SK-N-MC (cell line): ENCODE measurements around the gene IMMT.

ENCODE experiments used
- DNase-seq: peaks from one replicate; pipeline ENCODE4 v3.0.0-alpha.2; 2011; ENCODE audit warnings: low read depth, low spot score
- H3K27ac ChIP-seq: fragments of 200-600 bp; sonication (generic); 2 replicates; pipeline ENCODE4 v1.5.1; 2016; ENCODE audit warnings: mixed run types
- H3K36me3 ChIP-seq: fragments of 200-600 bp; sonication (generic); 2 replicates; pipeline ENCODE4 v1.6.1; 2017; ENCODE audit warnings: antibody characterized with exemption, low read length, mixed read lengths; ENCODE audit not compliant: insufficient read depth
- H3K4me3 ChIP-seq: fragments of 200-600 bp; sonication (generic); 2 replicates; pipeline ENCODE4 v1.5.1; 2016
- H3K9ac ChIP-seq: fragments of 200-600 bp; sonication (generic); 2 replicates; pipeline ENCODE4 v1.8.0; 2017; ENCODE audit warnings: mixed run types, mixed read lengths; ENCODE audit not compliant: insufficient read length
- H3K9me3 ChIP-seq: fragments of 200-600 bp; sonication (generic); 2 replicates; pipeline ENCODE4 v1.6.1; 2017; ENCODE audit warnings: low read depth, mild to moderate bottlenecking, antibody characterized with exemption, low read length, moderate library complexity, mixed read lengths
- EZH2 ChIP-seq: fragments of 200-600 bp; sonication (generic); IDR thresholded peaks from one replicate; pipeline ENCODE4 v1.6.1; 2017; ENCODE audit warnings: antibody characterized with exemption
- FOXP2 ChIP-seq: optimal IDR thresholded peaks from 2 replicates; pipeline ENCODE3; 2011; ENCODE audit warnings: mild to moderate bottlenecking, moderate library complexity; ENCODE audit not compliant: insufficient read depth; ENCODE audit errors: extremely low read length, control extremely low read depth
- POLR2AphosphoS5 ChIP-seq: IDR thresholded peaks from 2 replicates; pipeline ENCODE4 v1.6.1; 2012; ENCODE audit warnings: mild to moderate bottlenecking, low read depth, low read length, borderline replicate concordance

The IMMT gene

DNA sequence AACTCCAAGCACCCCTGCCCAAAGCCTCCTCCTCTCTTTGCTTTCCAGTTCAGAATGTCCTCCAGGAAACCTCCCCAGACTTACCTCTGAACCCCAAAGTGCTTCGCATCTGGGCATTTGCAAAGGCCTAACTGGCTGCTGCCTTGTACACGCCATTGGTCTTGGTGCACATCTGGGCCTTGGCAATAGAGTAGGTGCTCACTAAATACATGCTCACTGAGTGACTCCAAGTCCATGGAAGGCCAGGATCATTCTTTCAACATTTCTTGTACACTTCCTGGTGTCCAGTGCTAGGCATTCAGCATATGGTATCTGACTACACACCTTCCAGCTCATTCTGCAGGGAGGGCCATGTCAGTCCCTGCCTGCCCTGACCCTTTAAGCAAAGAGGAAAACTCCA lies 32.4 kb upstream of the IMMT start:
- H3K4me3 ChIP-seq = no peak overlapping the region
- no peaks in the 10 kb centered on the region for H3K36me3 ChIP-seq
- no peaks in the 10 kb centered on the region for H3K9me3 ChIP-seq
- DNase-seq = no peak
- no peak for TF ChIP-seq POLR2AphosphoS5
- no peak for TF ChIP-seq FOXP2
- TF ChIP-seq EZH2 = no peak
- no peak overlapping the region for H3K27ac ChIP-seq
- H3K9ac ChIP-seq = no peak overlapping the region

- no peak overlapping the region for H3K9ac ChIP-seq
- TF ChIP-seq EZH2 (no peak), FOXP2 (no peak), POLR2AphosphoS5 (no peak)
- DNase-seq = no peak
Observed at GRCh38 chr2:86226636-86227520, 31.6 kb upstream of the IMMT start.

DNA sequence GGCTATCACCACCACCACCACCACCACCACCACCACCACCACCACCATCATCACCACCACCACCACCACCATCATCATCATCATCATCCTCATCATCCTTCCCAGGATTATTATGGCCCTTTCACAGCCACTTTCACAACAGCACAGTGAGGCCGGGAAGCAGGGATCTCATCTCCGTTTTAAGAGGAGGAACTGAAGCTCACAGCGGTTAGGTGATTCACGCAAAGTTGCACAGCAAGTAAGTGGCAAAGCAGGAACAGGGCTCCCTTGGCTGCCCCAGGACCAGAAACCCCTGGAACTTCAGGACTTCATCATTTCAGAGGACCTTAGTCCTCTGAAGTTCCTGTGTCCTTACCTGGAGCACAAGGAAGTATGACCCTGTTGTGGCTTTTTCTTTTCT lies 30.8 kb upstream of the IMMT start:
- Histone ChIP-seq H3K9ac (no peak overlapping the region), H3K9me3 (no peaks in the 10 kb centered on the region), H3K27ac (no peak overlapping the region), H3K4me3 (no peak overlapping the region), H3K36me3 (no peaks in the 10 kb centered on the region)
- TF ChIP-seq FOXP2 (no peak), EZH2 (no peak), POLR2AphosphoS5 (no peak)
- no peak for DNase-seq

More at GRCh38 chr2:86226636-86227520, 31.6 kb upstream of the IMMT start:
- no peak overlapping the region for H3K4me3 ChIP-seq
- H3K36me3 ChIP-seq = no peaks in the 10 kb centered on the region
- H3K27ac ChIP-seq = no peak overlapping the region
- no peaks in the 10 kb centered on the region for H3K9me3 ChIP-seq

DNA sequence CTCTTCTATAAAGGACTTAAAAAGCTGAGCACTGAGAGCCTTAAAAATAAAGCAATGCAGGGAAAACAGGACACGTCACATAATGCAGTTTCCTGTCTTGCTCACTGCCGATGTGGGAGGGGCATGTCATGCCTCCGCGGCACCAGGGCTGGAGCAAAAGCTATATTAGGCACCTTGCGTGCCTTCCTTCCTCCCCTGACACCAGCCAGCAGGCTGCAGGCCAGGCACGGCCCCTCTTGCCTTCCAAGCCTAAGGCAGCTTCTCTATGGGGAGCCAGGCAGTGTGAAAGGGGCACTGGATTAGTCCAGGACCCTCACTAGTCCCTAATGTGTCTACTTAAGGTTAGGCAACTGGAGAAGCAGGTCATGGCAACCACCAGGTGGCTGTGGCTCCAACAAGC lies 30.3 kb upstream of the IMMT start:
- H3K27ac ChIP-seq = no peak overlapping the region

DNA sequence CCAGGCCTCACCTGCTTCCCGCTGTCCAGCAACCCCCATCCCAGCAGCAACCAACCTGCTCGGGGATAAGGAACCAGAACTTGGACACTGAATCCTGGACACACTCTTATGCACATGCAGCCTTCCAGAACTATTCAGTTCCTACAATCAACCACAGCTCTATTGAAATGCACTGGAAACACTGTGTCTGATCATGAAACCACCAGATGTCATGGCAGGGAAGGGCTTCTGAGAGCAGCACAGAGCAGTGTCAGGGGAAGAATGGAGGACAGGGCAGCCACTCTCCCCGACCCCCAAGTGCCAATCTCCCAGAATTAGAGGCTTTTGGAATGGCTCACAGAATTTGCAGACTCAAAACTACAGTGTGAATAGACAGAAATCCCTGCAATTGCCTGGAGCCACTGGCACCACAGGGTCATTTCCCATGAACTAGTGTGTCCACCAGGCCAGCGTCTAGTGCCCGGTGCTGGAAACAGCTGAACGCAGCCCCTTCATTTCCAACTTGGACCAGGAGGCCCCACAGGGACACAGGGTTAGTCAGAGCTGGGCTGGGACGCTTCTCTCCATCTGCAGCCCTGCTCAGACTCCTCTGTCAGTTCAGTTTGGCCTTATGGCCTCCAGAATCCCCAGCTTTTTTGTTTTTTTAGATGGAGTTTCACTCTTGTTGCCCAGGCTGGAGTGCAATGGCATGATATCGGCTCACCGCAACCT lies 29.5 kb upstream of the IMMT start:
- Histone ChIP-seq H3K4me3 (no peak overlapping the region), H3K36me3 (no peaks in the 10 kb centered on the region), H3K9ac (no peak overlapping the region), H3K27ac (no peak overlapping the region), H3K9me3 (no peaks in the 10 kb centered on the region)
- TF ChIP-seq EZH2 = no peak
- no peak for TF ChIP-seq POLR2AphosphoS5
- TF ChIP-seq FOXP2 = no peak
- DNase-seq = no peak

More for the DNA sequence above, 30.3 kb upstream of the IMMT start:
- H3K9ac ChIP-seq = no peak overlapping the region
- H3K36me3 ChIP-seq = no peaks in the 10 kb centered on the region
- DNase-seq = no peak
- H3K4me3 ChIP-seq = no peak overlapping the region
- no peaks in the 10 kb centered on the region for H3K9me3 ChIP-seq
- TF ChIP-seq FOXP2 = no peak
- no peak for TF ChIP-seq EZH2
- no peak for TF ChIP-seq POLR2AphosphoS5

GRCh38 chr2:86223927-86224560 lies 28.8 kb upstream of the IMMT start:
- Histone ChIP-seq H3K9me3 (no peaks in the 10 kb centered on the region), H3K36me3 (no peaks in the 10 kb centered on the region), H3K9ac (no peak overlapping the region), H3K27ac (no peak overlapping the region), H3K4me3 (no peak overlapping the region)
- no peak for DNase-seq
- no peak for TF ChIP-seq POLR2AphosphoS5

DNA sequence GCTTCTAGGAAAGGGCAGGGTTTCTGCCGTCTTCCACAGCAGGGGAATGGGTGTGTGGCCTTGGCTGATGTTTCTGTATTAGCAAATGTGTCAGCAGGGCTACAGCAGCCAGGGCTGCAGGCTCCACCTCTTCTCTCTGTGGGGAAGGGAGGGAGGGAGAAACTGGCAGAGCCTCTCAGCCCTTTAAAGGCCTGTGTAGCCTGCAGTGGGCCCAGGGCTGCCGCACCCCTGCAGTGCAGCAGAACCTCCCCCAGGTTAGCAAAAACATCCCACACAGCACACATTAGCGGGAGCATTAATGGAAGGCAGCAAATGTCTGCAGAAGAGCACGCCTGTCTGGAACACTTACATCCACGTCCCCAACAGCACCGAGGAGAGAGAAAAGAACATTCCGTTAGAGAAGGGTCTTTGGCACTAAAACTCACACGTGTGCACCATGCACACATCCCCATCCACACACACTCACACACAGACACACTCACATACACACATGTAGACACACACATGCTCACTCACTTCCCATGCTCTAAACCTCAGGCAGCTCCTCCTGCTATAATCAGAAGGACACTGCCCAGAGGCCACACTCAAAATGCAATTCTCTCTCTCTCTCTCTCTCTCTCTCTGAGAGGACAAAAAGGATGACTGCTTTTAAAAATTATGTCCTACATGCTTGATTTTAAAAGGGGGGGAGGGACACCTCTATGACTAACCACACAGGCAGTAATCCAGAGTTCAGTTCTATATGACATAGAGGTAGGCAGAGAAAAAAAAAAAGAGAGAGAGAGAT lies 28.1 kb upstream of the IMMT start:
- H3K27ac ChIP-seq = no peak overlapping the region
- TF ChIP-seq FOXP2 (no peak), POLR2AphosphoS5 (no peak), EZH2 (no peak)
- no peak overlapping the region for H3K9ac ChIP-seq
- no peaks in the 10 kb centered on the region for H3K36me3 ChIP-seq
- no peak overlapping the region for H3K4me3 ChIP-seq
- no peak for DNase-seq
- no peaks in the 10 kb centered on the region for H3K9me3 ChIP-seq

- H3K36me3 ChIP-seq = no peaks in the 10 kb centered on the region
- H3K4me3 ChIP-seq = no peak overlapping the region
- H3K9ac ChIP-seq = no peak overlapping the region
- DNase-seq = no peak
- H3K27ac ChIP-seq = no peak overlapping the region
- TF ChIP-seq EZH2 (no peak), POLR2AphosphoS5 (no peak), FOXP2 (no peak)
- no peaks in the 10 kb centered on the region for H3K9me3 ChIP-seq
Observed at GRCh38 chr2:86221066-86221684, 25.9 kb upstream of the IMMT start.
